Activated naive CD8-positive, alpha-beta T cell treated with anti-CD3 and anti-CD28 coated beads, Interleukin-2, amount 50 U/mL, for 16 hours (primary cell): ENCODE data around the gene KDM6B.
"Not testable (repeated sequence)": the region's sequence is repeated elsewhere in the genome, so short reads cannot be mapped to it uniquely, and the experiment has no call there.

Experiments used
- DNase-seq: peaks from one replicate; pipeline ENCODE4 v3.0.0-alpha.2; 2020; ENCODE audit warnings: low read depth, low spot score

KDM6B gene

GRCh38 chr17:7833795-7834541, at the start of gene KDM6B:
Gene KDM6B, plus strand, starts transcription at chr17:7834217. Its CDS starts 11,338 bp downstream, at chr17:7845555.
- peak; percentile 71 for DNase-seq

GRCh38 chr17:7786866-7787265, 47.2 kb upstream of the KDM6B start:
- DNase-seq, result no peak

GRCh38 chr17:7789131-7789530, 44.9 kb upstream of the KDM6B start:
- DNase-seq, result no peak

GRCh38 chr17:7790150-7790549, 43.9 kb upstream of the KDM6B start:
- no peak for DNase-seq

GRCh38 chr17:7792611-7793010, 41.4 kb upstream of the KDM6B start:
- DNase-seq, result no peak

- DNase-seq, result no peak
These were observed 39.8 kb upstream of the KDM6B start for GRCh38 chr17:7794075-7794663.

- no peak for DNase-seq
These were observed 36.0 kb upstream of the KDM6B start for GRCh38 chr17:7797976-7798375.

- DNase-seq, result no peak
These were observed 35.2 kb upstream of the KDM6B start for GRCh38 chr17:7798839-7799238.

- no peak for DNase-seq
These were observed 30.0 kb upstream of the KDM6B start for GRCh38 chr17:7803981-7804380.

- no peak for DNase-seq
These were observed 27.4 kb upstream of the KDM6B start for GRCh38 chr17:7806587-7806986.

- DNase-seq, result no peak
These were observed 26.8 kb upstream of the KDM6B start for GRCh38 chr17:7807206-7807605.

- DNase-seq, result no peak
These were observed 24.8 kb upstream of the KDM6B start for GRCh38 chr17:7809086-7809790.

GRCh38 chr17:7809791-7810343, 24.1 kb upstream of the KDM6B start:
- not testable (repeated sequence) for DNase-seq

GRCh38 chr17:7811251-7811650, 22.8 kb upstream of the KDM6B start:
- no peak for DNase-seq

GRCh38 chr17:7814969-7815368, 19.0 kb upstream of the KDM6B start:
- no peak for DNase-seq

- DNase-seq, result no peak
These were observed 16.9 kb upstream of the KDM6B start for GRCh38 chr17:7816926-7817642.

GRCh38 chr17:7817643-7817964, 16.4 kb upstream of the KDM6B start:
- DNase-seq, result no peak

- DNase-seq, result no peak
These were observed 16.0 kb upstream of the KDM6B start for GRCh38 chr17:7818026-7818425.

GRCh38 chr17:7818746-7819645, 15.0 kb upstream of the KDM6B start:
- DNase-seq, result no peak

GRCh38 chr17:7820231-7820630, 13.8 kb upstream of the KDM6B start:
- no peak for DNase-seq

- no peak for DNase-seq
These were observed 11.9 kb upstream of the KDM6B start for GRCh38 chr17:7822126-7822525.
